ENCODE results near the gene CRYL1. TPM values are rescaled to one million over a fixed set of nuclear protein-coding genes. Genes with fewer than 3 reads are reported as not detected.

CRYL1 gene
- total RNA-seq, 1 experiment from 2014 or later, result 12.2 TPM

GRCh38 chr13:20506696-20507095 lies 19.0 kb downstream of the CRYL1 start:
- Mint-ChIP-seq H3K36me3 (ENCODE audit: insufficient read depth, unreplicated experiment) (no peaks in the 10 kb centered on the region), H3K4me1 (ENCODE audit: low read depth, unreplicated experiment) (no peaks in the 10 kb centered on the region), H3K4me3 (ENCODE audit: low read depth, unreplicated experiment) (no peak overlapping the region), H3K9me3 (ENCODE audit: low read depth, unreplicated experiment) (no peaks in the 10 kb centered on the region), H3K27ac (ENCODE audit: unreplicated experiment) (no peak overlapping the region), H3K27me3 (ENCODE audit: unreplicated experiment) (no peaks in the 10 kb centered on the region)
- CTCF ChIA-PET, result no interaction called here
- intact Hi-C loops (cut with micrococcal nuclease; ENCODE audit: unreplicated experiment), result no loop called here
- BruUV-seq (replicated peaks), result no TSS peak
- DNase-seq, result no peak
- no peak for TF ChIP-seq CTCF (IDR thresholded peaks at IDR 0.05; ENCODE audit: unreplicated experiment)

- BruUV-seq (replicated peaks), result no TSS peak
- CTCF ChIA-PET, result interaction anchor here (0.6 kb wide), 1 partner anchor 644 kb away, joined by 5 read pairs; no protein-coding TSS in a partner anchor
- H3K4me3 Mint-ChIP-seq (ENCODE audit: low read depth, unreplicated experiment), result no peak overlapping the region
- no peaks in the 10 kb centered on the region for H3K9me3 Mint-ChIP-seq (ENCODE audit: low read depth, unreplicated experiment)
- TF ChIP-seq CTCF (IDR thresholded peaks at IDR 0.05; ENCODE audit: unreplicated experiment), result no peak
- intact Hi-C loops (cut with micrococcal nuclease; ENCODE audit: unreplicated experiment), result no loop called here
- H3K27me3 Mint-ChIP-seq (ENCODE audit: unreplicated experiment), result no peaks in the 10 kb centered on the region
- H3K36me3 Mint-ChIP-seq (ENCODE audit: insufficient read depth, unreplicated experiment), result no peaks in the 10 kb centered on the region
- DNase-seq, result no peak
- H3K4me1 Mint-ChIP-seq (ENCODE audit: low read depth, unreplicated experiment), result no peaks in the 10 kb centered on the region
- no peak overlapping the region for H3K27ac Mint-ChIP-seq (ENCODE audit: unreplicated experiment)
Measured at GRCh38 chr13:20505405-20506366, 20.0 kb downstream of the CRYL1 start.

GRCh38 chr13:20503088-20504083 lies 22.3 kb downstream of the CRYL1 start:
- DNase-seq, result no peak
- no peak for TF ChIP-seq CTCF (IDR thresholded peaks at IDR 0.05; ENCODE audit: unreplicated experiment)
- CTCF ChIA-PET, result interaction anchor here (0.7 kb wide), 2 partner anchors 178 to 963 kb away, joined by 4 read pairs; no protein-coding TSS in a partner anchor
- Mint-ChIP-seq H3K27ac (ENCODE audit: unreplicated experiment) (no peak overlapping the region), H3K4me3 (ENCODE audit: low read depth, unreplicated experiment) (no peak overlapping the region), H3K4me1 (ENCODE audit: low read depth, unreplicated experiment) (no peaks in the 10 kb centered on the region), H3K9me3 (ENCODE audit: low read depth, unreplicated experiment) (no peaks in the 10 kb centered on the region), H3K36me3 (ENCODE audit: insufficient read depth, unreplicated experiment) (no peaks in the 10 kb centered on the region), H3K27me3 (ENCODE audit: unreplicated experiment) (no peaks in the 10 kb centered on the region)
- BruUV-seq (replicated peaks), result no TSS peak
- intact Hi-C loops (cut with micrococcal nuclease; ENCODE audit: unreplicated experiment), result no loop called here

GRCh38 chr13:20501592-20501991 lies 24.1 kb downstream of the CRYL1 start:
- H3K27ac Mint-ChIP-seq (ENCODE audit: unreplicated experiment), result no peak overlapping the region
- intact Hi-C loops (cut with micrococcal nuclease; ENCODE audit: unreplicated experiment), result no loop called here
- no TSS peak for BruUV-seq (replicated peaks)
- H3K4me1 Mint-ChIP-seq (ENCODE audit: low read depth, unreplicated experiment), result no peaks in the 10 kb centered on the region
- no peaks in the 10 kb centered on the region for H3K36me3 Mint-ChIP-seq (ENCODE audit: insufficient read depth, unreplicated experiment)
- CTCF ChIA-PET, result no interaction called here
- H3K9me3 Mint-ChIP-seq (ENCODE audit: low read depth, unreplicated experiment), result no peaks in the 10 kb centered on the region
- H3K27me3 Mint-ChIP-seq (ENCODE audit: unreplicated experiment), result no peaks in the 10 kb centered on the region
- H3K4me3 Mint-ChIP-seq (ENCODE audit: low read depth, unreplicated experiment), result no peak overlapping the region
- DNase-seq, result no peak
- TF ChIP-seq CTCF (IDR thresholded peaks at IDR 0.05; ENCODE audit: unreplicated experiment), result no peak

Measured in Calu3 (cell line).